Measurements from ENCODE around the gene PALD1. TPM values are rescaled to one million over a fixed set of nuclear protein-coding genes. Genes with fewer than 3 reads are reported as not detected.

The PALD1 gene
- total and polyA plus RNA-seq, 2 of the 13 experiments (the other 11 are each of a cell fraction or from before 2014, with no cell fraction given): 0.07 to 0.09 TPM

- Histone ChIP-seq H3K79me2 (ENCODE audit: insufficient read depth, low read length) (no peaks in the 10 kb centered on the region), H3K4me1 (ENCODE audit: insufficient read depth, low read length) (peaks cover under 1% of the 10 kb centered on the region; the same call in 1 of the 2 replicates), H3K36me3 (replicated peaks in 1 of 2; ENCODE audit: control insufficient read depth in 1 of 2, insufficient read depth in 2 of 2, low read length in 2 of 2) (no peaks in the 10 kb centered on the region), H3K4me2 (ENCODE audit: low read depth, low read length) (no peak overlapping the region), H3K27ac (ENCODE audit: extremely low read length, insufficient read depth, low read length) (no peak overlapping the region), H3K4me3 (replicated peaks in 1 of 3; ENCODE audit: insufficient read depth in 1 of 3, low read depth in 2 of 3, low read length in 3 of 3) (no peak overlapping the region), H3K9ac (ENCODE audit: insufficient read depth, low read depth, low read length) (no peak overlapping the region), H3K27me3 (ENCODE audit: control insufficient read depth in 1 of 2, insufficient read depth in 2 of 2, low read length in 2 of 2) (peaks cover 6 to 34% of the 10 kb centered on the region in 2 experiments; a peak in 4 of 5 replicates), H3K9me3 (ENCODE audit: low read length) (no peaks in the 10 kb centered on the region), H2AFZ (ENCODE audit: low read length) (no peak overlapping the region), H4K20me1 (ENCODE audit: insufficient read depth, low read length) (no peaks in the 10 kb centered on the region)
- 4% methylated on average over 8 of the region's 8 CpGs for WGBS (ENCODE audit: low lambda C conversion rate)
- no peak for DNase-seq (ENCODE audit: low spot score)
- intact Hi-C loops (cut with micrococcal nuclease; ENCODE audit: unreplicated experiment): no loop called here
- ChIA-PET POLR2A (no interaction called here), CTCF (ENCODE audit: low intra/inter-chr PET ratio, low total read pairs) (no interaction called here)
- FAIRE-seq: no peak
- no peak for ATAC-seq
- in situ Hi-C loops (cut with HindIII; ENCODE audit: extremely low pct_ligation_motif_present, low pct_unique_long_range_greater_than_20kb): no loop called here
- TF ChIP-seq SP4 (CRISPR knock-in tag; IDR thresholded peaks at IDR 0.05) (no peak), ZNF629 (CRISPR knock-in tag; conservative IDR thresholded peaks at IDR 0.05) (no peak), FIP1L1 (IDR thresholded peaks at IDR 0.05; ENCODE audit: borderline replicate concordance, insufficient read depth, low read depth, low read length) (no peak), CENPT (CRISPR knock-in tag; IDR thresholded peaks at IDR 0.05; ENCODE audit: low read depth) (no peak), SP140L (CRISPR knock-in tag; IDR thresholded peaks at IDR 0.05; ENCODE audit: borderline replicate concordance) (no peak), GPBP1L1 (CRISPR knock-in tag; IDR thresholded peaks at IDR 0.05) (no peak), ETV5 (CRISPR knock-in tag; IDR thresholded peaks at IDR 0.05; ENCODE audit: borderline replicate concordance) (no peak), ARID4A (CRISPR knock-in tag; IDR thresholded peaks at IDR 0.05; ENCODE audit: borderline replicate concordance) (no peak), ZBTB4 (CRISPR knock-in tag; IDR thresholded peaks at IDR 0.05; ENCODE audit: borderline replicate concordance) (no peak), DZIP1 (CRISPR knock-in tag; IDR thresholded peaks at IDR 0.05) (no peak), CC2D1A (CRISPR knock-in tag; IDR thresholded peaks at IDR 0.05) (no peak)
- BruUV-seq (replicated peaks): no TSS peak
Measured at GRCh38 chr10:70514591-70514990, 36.0 kb downstream of the PALD1 start.

All from HepG2 (cell line).